Parathyroid adenoma (tissue), 2 donors: ENCODE measurements around the gene DNAH2.

Experiments
- H2AFZ ChIP-seq: fragments of 300-600 bp; sonication (generic); one replicate; pipeline ENCODE4 v1.7.0; 2017; ENCODE audit warnings: antibody characterized with exemption, mild to moderate bottlenecking
- H3K27ac ChIP-seq: fragments of 300-600 bp; sonication (generic); one replicate; pipeline ENCODE4 v1.7.0; 2017
- H3K27me3 ChIP-seq: fragments of 300-600 bp; sonication (generic); one replicate; pipeline ENCODE4 v1.7.0; 2017; ENCODE audit warnings: low read length; ENCODE audit not compliant: control insufficient read depth, insufficient read depth
- H3K36me3 ChIP-seq: fragments of 300-600 bp; sonication (generic); one replicate; pipeline ENCODE4 v1.7.0; 2017; ENCODE audit warnings: low read length; ENCODE audit not compliant: control insufficient read depth, insufficient read depth
- H3K4me1 ChIP-seq: fragments of 300-600 bp; sonication (generic); one replicate; pipeline ENCODE4 v1.7.0; 2017; ENCODE audit warnings: control low read depth
- H3K4me2 ChIP-seq: fragments of 300-600 bp; sonication (generic); one replicate; pipeline ENCODE4 v1.7.0; 2017; ENCODE audit warnings: low read length
- H3K4me3 ChIP-seq: fragments of 300-600 bp; sonication (generic); one replicate; pipeline ENCODE4 v1.7.0; 2017; ENCODE audit warnings: low read depth, low read length
- H3K79me2 ChIP-seq: fragments of 300-600 bp; sonication (generic); one replicate; pipeline ENCODE4 v1.7.0; 2017; ENCODE audit warnings: control low read depth
- H3K9ac ChIP-seq: fragments of 300-600 bp; sonication (generic); one replicate; pipeline ENCODE4 v1.7.0; 2017; ENCODE audit warnings: mild to moderate bottlenecking
- H3K9me3 ChIP-seq: fragments of 300-600 bp; sonication (generic); one replicate; pipeline ENCODE4 v1.7.0; 2017; ENCODE audit warnings: low read length; ENCODE audit not compliant: control insufficient read depth
- TF ChIP-seq, protein P1 (sequence below): fragments of 300-600 bp; sonication (generic); IDR thresholded peaks from one replicate; pipeline ENCODE4 v1.7.0; 2017; ENCODE audit warnings: antibody characterized with exemption, mild to moderate bottlenecking
- donor health status: primary hyperparathyroidism.

The DNAH2 gene

DNA sequence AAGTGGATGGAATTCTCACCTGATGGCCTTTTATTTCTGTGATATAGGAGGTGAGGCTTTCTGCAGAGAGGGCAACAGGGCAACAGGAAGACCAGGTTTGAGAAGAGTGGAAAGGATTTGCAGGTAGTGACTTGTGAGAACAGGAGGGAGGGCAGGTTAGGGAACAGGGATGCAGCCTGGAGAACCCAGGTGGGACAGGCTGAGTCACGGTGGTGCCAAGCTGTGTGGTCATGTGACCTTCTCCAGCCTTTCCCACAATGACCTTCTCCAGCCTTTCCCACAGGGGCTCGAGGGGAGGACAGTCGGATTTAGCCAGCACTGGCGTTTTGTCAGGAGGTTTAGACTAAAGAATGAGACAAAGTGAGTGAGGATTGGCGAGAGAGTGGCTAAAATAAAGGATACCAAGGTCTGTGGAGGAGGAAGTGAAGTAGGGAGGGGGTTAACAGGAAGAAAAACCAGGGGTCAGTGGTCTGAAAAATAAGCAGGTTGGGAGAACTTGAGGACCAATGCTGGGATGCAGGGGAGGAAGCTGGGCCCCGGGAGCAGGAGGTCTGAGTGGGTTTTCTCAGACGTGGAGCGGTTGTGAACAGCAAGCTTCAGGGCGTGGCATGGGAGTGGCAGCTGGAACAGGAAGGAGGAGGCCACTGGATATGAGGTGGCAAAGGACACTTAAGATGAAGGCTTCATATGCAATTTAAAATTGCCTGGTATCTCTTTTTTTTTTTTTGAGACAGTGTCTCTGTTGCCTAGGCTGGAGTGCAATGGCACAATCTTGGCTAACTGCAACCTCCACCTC, 37.7 kb downstream of the DNAH2 start:
- H3K9ac ChIP-seq, result no peak overlapping the region
- no peak overlapping the region for H2AFZ ChIP-seq
- H3K9me3 ChIP-seq, result no peaks in the 10 kb centered on the region
- no peaks in the 10 kb centered on the region for H3K27me3 ChIP-seq
- no peaks in the 10 kb centered on the region for H3K4me1 ChIP-seq
- H3K27ac ChIP-seq, result no peak overlapping the region
- TF ChIP-seq, protein P1, sequence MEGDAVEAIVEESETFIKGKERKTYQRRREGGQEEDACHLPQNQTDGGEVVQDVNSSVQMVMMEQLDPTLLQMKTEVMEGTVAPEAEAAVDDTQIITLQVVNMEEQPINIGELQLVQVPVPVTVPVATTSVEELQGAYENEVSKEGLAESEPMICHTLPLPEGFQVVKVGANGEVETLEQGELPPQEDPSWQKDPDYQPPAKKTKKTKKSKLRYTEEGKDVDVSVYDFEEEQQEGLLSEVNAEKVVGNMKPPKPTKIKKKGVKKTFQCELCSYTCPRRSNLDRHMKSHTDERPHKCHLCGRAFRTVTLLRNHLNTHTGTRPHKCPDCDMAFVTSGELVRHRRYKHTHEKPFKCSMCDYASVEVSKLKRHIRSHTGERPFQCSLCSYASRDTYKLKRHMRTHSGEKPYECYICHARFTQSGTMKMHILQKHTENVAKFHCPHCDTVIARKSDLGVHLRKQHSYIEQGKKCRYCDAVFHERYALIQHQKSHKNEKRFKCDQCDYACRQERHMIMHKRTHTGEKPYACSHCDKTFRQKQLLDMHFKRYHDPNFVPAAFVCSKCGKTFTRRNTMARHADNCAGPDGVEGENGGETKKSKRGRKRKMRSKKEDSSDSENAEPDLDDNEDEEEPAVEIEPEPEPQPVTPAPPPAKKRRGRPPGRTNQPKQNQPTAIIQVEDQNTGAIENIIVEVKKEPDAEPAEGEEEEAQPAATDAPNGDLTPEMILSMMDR, result no peak
- H3K79me2 ChIP-seq, result no peaks in the 10 kb centered on the region
- H3K4me3 ChIP-seq, result no peak overlapping the region
- H3K4me2 ChIP-seq, result no peak overlapping the region
- no peaks in the 10 kb centered on the region for H3K36me3 ChIP-seq

DNA sequence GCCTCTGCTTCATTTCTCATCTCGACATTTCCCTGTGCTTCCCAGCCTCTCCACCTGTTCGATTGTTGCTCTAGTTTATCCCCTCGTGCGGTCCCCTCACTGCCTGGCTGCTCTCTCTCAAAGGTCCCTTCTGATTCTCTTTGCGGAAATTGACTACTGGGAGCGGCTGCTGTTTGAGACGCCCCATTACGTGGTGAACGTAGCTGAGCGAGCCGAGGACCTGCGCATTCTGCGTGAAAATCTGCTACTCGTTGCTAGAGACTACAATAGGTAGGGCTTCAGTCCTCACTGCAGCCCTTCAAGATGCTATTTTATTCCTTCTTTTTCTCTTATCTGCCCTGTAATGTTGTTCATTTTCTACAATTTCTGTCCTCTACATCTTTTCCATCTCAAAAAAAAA, 39.4 kb downstream of the DNAH2 start:
- H3K9me3 ChIP-seq, result no peaks in the 10 kb centered on the region
- H3K79me2 ChIP-seq, result no peaks in the 10 kb centered on the region
- no peaks in the 10 kb centered on the region for H3K4me1 ChIP-seq
- no peak overlapping the region for H3K4me2 ChIP-seq
- H3K27me3 ChIP-seq, result no peaks in the 10 kb centered on the region
- no peak overlapping the region for H3K4me3 ChIP-seq
- H3K36me3 ChIP-seq, result no peaks in the 10 kb centered on the region
- H2AFZ ChIP-seq, result no peak overlapping the region
- H3K9ac ChIP-seq, result no peak overlapping the region
- H3K27ac ChIP-seq, result no peak overlapping the region
- TF ChIP-seq, protein P1, result no peak

DNA sequence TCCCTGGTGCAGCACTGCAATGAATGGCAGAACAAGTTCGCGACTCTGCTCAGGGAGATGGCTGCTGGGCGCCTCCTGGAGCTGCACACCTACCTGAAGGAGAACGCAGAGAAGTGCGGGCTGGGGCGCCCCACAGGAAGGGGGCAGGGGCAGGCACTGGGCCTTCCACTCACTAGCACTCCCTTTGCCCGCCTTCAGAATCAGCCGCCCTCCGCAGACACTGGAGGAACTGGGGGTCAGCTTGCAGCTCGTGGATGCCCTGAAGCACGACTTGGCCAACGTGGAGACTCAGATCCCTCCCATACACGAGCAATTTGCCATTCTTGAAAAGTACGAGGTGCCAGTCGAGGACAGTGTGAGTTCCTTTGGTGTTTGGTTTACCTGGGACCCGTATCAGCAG, 46.4 kb downstream of the DNAH2 start:
- no peaks in the 10 kb centered on the region for H3K79me2 ChIP-seq
- TF ChIP-seq, protein P1, result no peak
- H3K4me1 ChIP-seq, result no peaks in the 10 kb centered on the region
- H3K27me3 ChIP-seq, result no peaks in the 10 kb centered on the region
- H3K36me3 ChIP-seq, result no peaks in the 10 kb centered on the region
- no peak overlapping the region for H3K4me2 ChIP-seq
- H3K4me3 ChIP-seq, result no peak overlapping the region
- no peak overlapping the region for H2AFZ ChIP-seq
- H3K9me3 ChIP-seq, result no peaks in the 10 kb centered on the region
- no peak overlapping the region for H3K27ac ChIP-seq
- no peak overlapping the region for H3K9ac ChIP-seq

DNA sequence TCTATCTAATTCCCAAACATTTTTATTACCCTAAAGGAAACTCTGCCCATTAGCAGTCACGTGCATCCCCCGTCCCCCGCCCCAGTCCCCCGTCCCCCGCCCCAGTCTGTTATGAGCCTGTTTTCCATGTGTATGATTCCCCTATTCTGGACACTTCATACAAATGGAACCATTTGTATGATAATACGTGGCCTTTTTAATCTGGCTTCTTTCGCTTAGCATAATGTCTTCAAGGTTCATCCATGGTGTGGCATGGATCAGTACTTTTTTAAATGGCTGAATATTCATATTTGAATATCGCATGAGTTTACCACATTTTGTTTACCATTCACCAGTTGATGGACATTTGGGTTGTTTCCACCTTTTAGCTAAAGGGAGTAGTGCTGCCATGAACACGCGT, 49.5 kb downstream of the DNAH2 start:
- Histone ChIP-seq H2AFZ (no peak overlapping the region), H3K4me3 (no peak overlapping the region), H3K27me3 (no peaks in the 10 kb centered on the region), H3K4me1 (no peaks in the 10 kb centered on the region), H3K9me3 (no peaks in the 10 kb centered on the region), H3K4me2 (no peak overlapping the region), H3K36me3 (no peaks in the 10 kb centered on the region), H3K9ac (no peak overlapping the region), H3K79me2 (no peaks in the 10 kb centered on the region), H3K27ac (no peak overlapping the region)
- TF ChIP-seq, protein P1, result no peak
